ENCODE measurements around the gene FBN1.

The FBN1 gene

GRCh38 chr15:48619446-48619845 is 26.1 kb downstream of the FBN1 start:
- H3K9me3 Mint-ChIP-seq: no peaks in the 10 kb centered on the region
- H3K27ac Mint-ChIP-seq: no peak overlapping the region
- H3K4me3 Mint-ChIP-seq: no peak overlapping the region
- no peaks in the 10 kb centered on the region for H3K4me1 Mint-ChIP-seq (ENCODE audit: low read depth)
- no peaks in the 10 kb centered on the region for H3K36me3 Mint-ChIP-seq (ENCODE audit: low read depth)
- peaks cover 4% of the 10 kb centered on the region for H3K27me3 Mint-ChIP-seq

GRCh38 chr15:48617619-48618018 is 27.9 kb downstream of the FBN1 start:
- no peaks in the 10 kb centered on the region for H3K4me1 Mint-ChIP-seq (ENCODE audit: low read depth)
- no peak overlapping the region for H3K4me3 Mint-ChIP-seq
- no peaks in the 10 kb centered on the region for H3K9me3 Mint-ChIP-seq
- H3K27me3 Mint-ChIP-seq: peaks cover 4% of the 10 kb centered on the region
- H3K36me3 Mint-ChIP-seq (ENCODE audit: low read depth): no peaks in the 10 kb centered on the region
- no peak overlapping the region for H3K27ac Mint-ChIP-seq

- Mint-ChIP-seq H3K4me3 (no peak overlapping the region), H3K9me3 (no peaks in the 10 kb centered on the region), H3K27ac (no peak overlapping the region), H3K36me3 (ENCODE audit: low read depth) (no peaks in the 10 kb centered on the region), H3K27me3 (peaks cover 4% of the 10 kb centered on the region), H3K4me1 (ENCODE audit: low read depth) (no peaks in the 10 kb centered on the region)
Observed at GRCh38 chr15:48616216-48616615, 29.3 kb downstream of the FBN1 start.

- no peaks in the 10 kb centered on the region for H3K4me1 Mint-ChIP-seq (ENCODE audit: low read depth)
- no peaks in the 10 kb centered on the region for H3K36me3 Mint-ChIP-seq (ENCODE audit: low read depth)
- H3K27me3 Mint-ChIP-seq: peaks cover 4% of the 10 kb centered on the region
- H3K27ac Mint-ChIP-seq: no peak overlapping the region
- H3K9me3 Mint-ChIP-seq: no peaks in the 10 kb centered on the region
- no peak overlapping the region for H3K4me3 Mint-ChIP-seq
Observed at GRCh38 chr15:48614051-48614450, 31.5 kb downstream of the FBN1 start.

- H3K4me3 Mint-ChIP-seq: no peak overlapping the region
- H3K36me3 Mint-ChIP-seq (ENCODE audit: low read depth): no peaks in the 10 kb centered on the region
- H3K27ac Mint-ChIP-seq: no peak overlapping the region
- no peaks in the 10 kb centered on the region for H3K27me3 Mint-ChIP-seq
- H3K4me1 Mint-ChIP-seq (ENCODE audit: low read depth): no peaks in the 10 kb centered on the region
- no peaks in the 10 kb centered on the region for H3K9me3 Mint-ChIP-seq
Observed at GRCh38 chr15:48609486-48609885, 36.0 kb downstream of the FBN1 start.

- Mint-ChIP-seq H3K4me1 (ENCODE audit: low read depth) (no peaks in the 10 kb centered on the region), H3K36me3 (ENCODE audit: low read depth) (no peaks in the 10 kb centered on the region), H3K27me3 (no peaks in the 10 kb centered on the region), H3K9me3 (no peaks in the 10 kb centered on the region), H3K4me3 (no peak overlapping the region), H3K27ac (no peak overlapping the region)
Observed at GRCh38 chr15:48607846-48608245, 37.7 kb downstream of the FBN1 start.

- H3K27ac Mint-ChIP-seq: no peak overlapping the region
- no peaks in the 10 kb centered on the region for H3K27me3 Mint-ChIP-seq
- H3K9me3 Mint-ChIP-seq: no peaks in the 10 kb centered on the region
- no peaks in the 10 kb centered on the region for H3K36me3 Mint-ChIP-seq (ENCODE audit: low read depth)
- H3K4me3 Mint-ChIP-seq: no peak overlapping the region
- H3K4me1 Mint-ChIP-seq (ENCODE audit: low read depth): no peaks in the 10 kb centered on the region
Observed at GRCh38 chr15:48604567-48604966, 40.9 kb downstream of the FBN1 start.

GRCh38 chr15:48603922-48604321 is 41.6 kb downstream of the FBN1 start:
- Mint-ChIP-seq H3K27me3 (no peaks in the 10 kb centered on the region), H3K4me3 (no peak overlapping the region), H3K9me3 (no peaks in the 10 kb centered on the region), H3K4me1 (ENCODE audit: low read depth) (no peaks in the 10 kb centered on the region), H3K36me3 (ENCODE audit: low read depth) (no peaks in the 10 kb centered on the region), H3K27ac (no peak overlapping the region)

GRCh38 chr15:48603123-48603500 is 42.4 kb downstream of the FBN1 start:
- H3K4me3 Mint-ChIP-seq: no peak overlapping the region
- H3K36me3 Mint-ChIP-seq (ENCODE audit: low read depth): no peaks in the 10 kb centered on the region
- no peaks in the 10 kb centered on the region for H3K27me3 Mint-ChIP-seq
- no peaks in the 10 kb centered on the region for H3K4me1 Mint-ChIP-seq (ENCODE audit: low read depth)
- H3K9me3 Mint-ChIP-seq: no peaks in the 10 kb centered on the region
- H3K27ac Mint-ChIP-seq: no peak overlapping the region

GRCh38 chr15:48602358-48603122 is 43.0 kb downstream of the FBN1 start:
- Mint-ChIP-seq H3K4me3 (no peak overlapping the region), H3K9me3 (no peaks in the 10 kb centered on the region), H3K4me1 (ENCODE audit: low read depth) (no peaks in the 10 kb centered on the region), H3K36me3 (ENCODE audit: low read depth) (no peaks in the 10 kb centered on the region), H3K27ac (no peak overlapping the region), H3K27me3 (no peaks in the 10 kb centered on the region)

GRCh38 chr15:48601095-48601494 is 44.4 kb downstream of the FBN1 start:
- H3K36me3 Mint-ChIP-seq (ENCODE audit: low read depth): no peaks in the 10 kb centered on the region
- H3K4me1 Mint-ChIP-seq (ENCODE audit: low read depth): no peaks in the 10 kb centered on the region
- no peak overlapping the region for H3K4me3 Mint-ChIP-seq
- no peak overlapping the region for H3K27ac Mint-ChIP-seq
- no peaks in the 10 kb centered on the region for H3K9me3 Mint-ChIP-seq
- H3K27me3 Mint-ChIP-seq: no peaks in the 10 kb centered on the region

GRCh38 chr15:48596841-48597240 is 48.7 kb downstream of the FBN1 start:
- Mint-ChIP-seq H3K27ac (no peak overlapping the region), H3K4me3 (no peak overlapping the region), H3K4me1 (ENCODE audit: low read depth) (no peaks in the 10 kb centered on the region), H3K27me3 (no peaks in the 10 kb centered on the region), H3K36me3 (ENCODE audit: low read depth) (no peaks in the 10 kb centered on the region), H3K9me3 (no peaks in the 10 kb centered on the region)

- Mint-ChIP-seq H3K27me3 (no peaks in the 10 kb centered on the region), H3K9me3 (no peaks in the 10 kb centered on the region), H3K4me3 (no peak overlapping the region), H3K27ac (no peak overlapping the region), H3K4me1 (ENCODE audit: low read depth) (no peaks in the 10 kb centered on the region), H3K36me3 (ENCODE audit: low read depth) (no peaks in the 10 kb centered on the region)
Observed at GRCh38 chr15:48596415-48596814, 49.1 kb downstream of the FBN1 start.

GRCh38 chr15:48595981-48596380 is 49.5 kb downstream of the FBN1 start:
- Mint-ChIP-seq H3K36me3 (ENCODE audit: low read depth) (no peaks in the 10 kb centered on the region), H3K4me1 (ENCODE audit: low read depth) (no peaks in the 10 kb centered on the region), H3K9me3 (no peaks in the 10 kb centered on the region), H3K27ac (no peak overlapping the region), H3K27me3 (no peaks in the 10 kb centered on the region), H3K4me3 (no peak overlapping the region)

GRCh38 chr15:48592933-48593332 is 52.6 kb downstream of the FBN1 start:
- no peak overlapping the region for H3K4me3 Mint-ChIP-seq

GRCh38 chr15:48592221-48592731 is 53.2 kb downstream of the FBN1 start:
- no peaks in the 10 kb centered on the region for H3K36me3 Mint-ChIP-seq (ENCODE audit: low read depth)
- H3K4me1 Mint-ChIP-seq (ENCODE audit: low read depth): no peaks in the 10 kb centered on the region
- H3K4me3 Mint-ChIP-seq: no peak overlapping the region
- no peaks in the 10 kb centered on the region for H3K27me3 Mint-ChIP-seq
- H3K27ac Mint-ChIP-seq: no peak overlapping the region
- no peaks in the 10 kb centered on the region for H3K9me3 Mint-ChIP-seq

More at GRCh38 chr15:48592933-48593332, 52.6 kb downstream of the FBN1 start:
- H3K27me3 Mint-ChIP-seq: no peaks in the 10 kb centered on the region
- no peaks in the 10 kb centered on the region for H3K9me3 Mint-ChIP-seq
- H3K4me1 Mint-ChIP-seq (ENCODE audit: low read depth): no peaks in the 10 kb centered on the region
- no peaks in the 10 kb centered on the region for H3K36me3 Mint-ChIP-seq (ENCODE audit: low read depth)
- H3K27ac Mint-ChIP-seq: no peak overlapping the region
